ENCODE measurements around the gene RGS3. TPM values are rescaled to one million over a fixed set of nuclear protein-coding genes. Genes with fewer than 3 reads are reported as not detected.

Gene RGS3
- polyA plus RNA-seq, 2 of the 4 experiments (the other 2 are of a cell fraction): 19.6 to 22.9 TPM

DNA sequence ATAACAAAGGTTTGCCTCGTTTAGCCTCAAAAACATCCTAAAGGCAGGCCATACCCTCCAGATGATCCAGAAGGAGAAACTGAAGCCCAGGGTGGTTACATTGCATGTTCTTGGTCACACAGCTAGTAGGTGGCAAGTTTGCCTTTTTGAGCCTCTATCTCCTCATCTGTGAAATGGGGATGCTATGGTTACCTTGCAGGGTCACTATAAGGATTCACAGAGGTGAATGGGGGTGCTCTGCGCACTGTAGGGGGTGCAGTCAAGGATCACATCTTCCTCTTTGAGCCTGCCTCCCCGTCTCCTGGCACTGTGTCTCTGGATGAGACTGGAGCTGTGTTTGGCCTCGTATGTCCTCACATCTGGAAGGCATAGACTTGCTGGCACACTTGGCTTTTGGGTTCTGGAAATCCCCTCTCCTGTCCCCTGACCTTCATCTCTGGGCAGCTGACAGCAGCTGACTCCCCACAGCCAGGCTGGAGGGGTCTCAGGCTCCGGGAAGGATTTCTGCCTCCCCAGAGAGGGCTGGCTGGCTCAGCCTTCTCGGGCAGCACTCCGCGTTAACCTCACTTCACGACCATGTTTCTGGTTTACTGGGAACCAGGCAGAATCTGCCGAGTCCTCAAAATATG is 167.7 kb downstream of the RGS3 start:
- Histone ChIP-seq H3K4me2 (no peak overlapping the region), H3K9me3 (no peaks in the 10 kb centered on the region), H3K4me1 (no peaks in the 10 kb centered on the region), H3K4me3 (no peak overlapping the region), H3K27ac (no peak overlapping the region)
- WGBS (ENCODE audit: missing lambda C conversion rate): 66% methylated on average over 10 of the region's 10 CpGs
- no peak for DNase-seq (ENCODE audit: low read depth in 1 of 2, low spot score in 1 of 2)
- ChIA-PET CTCF (interaction anchor here (1.3 to 7.1 kb wide), 3 partner anchors 24 to 41 kb away, joined by 3 to 87 read pairs (median 5); no protein-coding TSS in a partner anchor), POLR2A (no interaction called here)
- no peak for ATAC-seq
- no peak for FAIRE-seq
- TF ChIP-seq NR3C1 (IDR thresholded peaks at IDR 0.05): no peak
- TF ChIP-seq NPAS2 (CRISPR knock-in tag; IDR thresholded peaks at IDR 0.05; ENCODE audit: borderline replicate concordance): no peak
- no peak for TF ChIP-seq MAZ (IDR thresholded peaks at IDR 0.05; ENCODE audit: borderline replicate concordance, low read depth, low read length)
- no peak for TF ChIP-seq PHF8 (IDR thresholded peaks at IDR 0.05; ENCODE audit: borderline replicate concordance, low read depth)
- TF ChIP-seq HOXA7 (CRISPR knock-in tag; IDR thresholded peaks at IDR 0.05): no peak
- TF ChIP-seq MAFK (IDR thresholded peaks at IDR 0.05; ENCODE audit: partially characterized antibody): no peak
- no peak for TF ChIP-seq TP53 (CRISPR knock-in tag; IDR thresholded peaks at IDR 0.05)
- TF ChIP-seq ELK1 (IDR thresholded peaks at IDR 0.05; ENCODE audit: low read depth, low read length): no peak
- no peak for TF ChIP-seq ZC3H11A (IDR thresholded peaks at IDR 0.05)
- no peak for TF ChIP-seq EHF (CRISPR knock-in tag; IDR thresholded peaks at IDR 0.05)
- TF ChIP-seq HDAC2 (IDR thresholded peaks at IDR 0.05): no peak
- TF ChIP-seq POLR2AphosphoS2 (conservative IDR thresholded peaks at IDR 0.05; ENCODE audit: low read length): no peak
- TF ChIP-seq SREBF2 (IDR thresholded peaks at IDR 0.05): no peak
- TF ChIP-seq, protein P1, sequence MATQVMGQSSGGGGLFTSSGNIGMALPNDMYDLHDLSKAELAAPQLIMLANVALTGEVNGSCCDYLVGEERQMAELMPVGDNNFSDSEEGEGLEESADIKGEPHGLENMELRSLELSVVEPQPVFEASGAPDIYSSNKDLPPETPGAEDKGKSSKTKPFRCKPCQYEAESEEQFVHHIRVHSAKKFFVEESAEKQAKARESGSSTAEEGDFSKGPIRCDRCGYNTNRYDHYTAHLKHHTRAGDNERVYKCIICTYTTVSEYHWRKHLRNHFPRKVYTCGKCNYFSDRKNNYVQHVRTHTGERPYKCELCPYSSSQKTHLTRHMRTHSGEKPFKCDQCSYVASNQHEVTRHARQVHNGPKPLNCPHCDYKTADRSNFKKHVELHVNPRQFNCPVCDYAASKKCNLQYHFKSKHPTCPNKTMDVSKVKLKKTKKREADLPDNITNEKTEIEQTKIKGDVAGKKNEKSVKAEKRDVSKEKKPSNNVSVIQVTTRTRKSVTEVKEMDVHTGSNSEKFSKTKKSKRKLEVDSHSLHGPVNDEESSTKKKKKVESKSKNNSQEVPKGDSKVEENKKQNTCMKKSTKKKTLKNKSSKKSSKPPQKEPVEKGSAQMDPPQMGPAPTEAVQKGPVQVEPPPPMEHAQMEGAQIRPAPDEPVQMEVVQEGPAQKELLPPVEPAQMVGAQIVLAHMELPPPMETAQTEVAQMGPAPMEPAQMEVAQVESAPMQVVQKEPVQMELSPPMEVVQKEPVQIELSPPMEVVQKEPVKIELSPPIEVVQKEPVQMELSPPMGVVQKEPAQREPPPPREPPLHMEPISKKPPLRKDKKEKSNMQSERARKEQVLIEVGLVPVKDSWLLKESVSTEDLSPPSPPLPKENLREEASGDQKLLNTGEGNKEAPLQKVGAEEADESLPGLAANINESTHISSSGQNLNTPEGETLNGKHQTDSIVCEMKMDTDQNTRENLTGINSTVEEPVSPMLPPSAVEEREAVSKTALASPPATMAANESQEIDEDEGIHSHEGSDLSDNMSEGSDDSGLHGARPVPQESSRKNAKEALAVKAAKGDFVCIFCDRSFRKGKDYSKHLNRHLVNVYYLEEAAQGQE (IDR thresholded peaks at IDR 0.05): no peak
- TF ChIP-seq, protein P2, sequence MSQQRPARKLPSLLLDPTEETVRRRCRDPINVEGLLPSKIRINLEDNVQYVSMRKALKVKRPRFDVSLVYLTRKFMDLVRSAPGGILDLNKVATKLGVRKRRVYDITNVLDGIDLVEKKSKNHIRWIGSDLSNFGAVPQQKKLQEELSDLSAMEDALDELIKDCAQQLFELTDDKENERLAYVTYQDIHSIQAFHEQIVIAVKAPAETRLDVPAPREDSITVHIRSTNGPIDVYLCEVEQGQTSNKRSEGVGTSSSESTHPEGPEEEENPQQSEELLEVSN (IDR thresholded peaks at IDR 0.05; ENCODE audit: borderline replicate concordance, low read depth): no peak
- no peak for TF ChIP-seq USF2 (IDR thresholded peaks at IDR 0.05)

GRCh38 chr9:113631871-113632665 is 168.5 kb downstream of the RGS3 start:
- POLR2A ChIA-PET: no interaction called here
- TF ChIP-seq JUN (IDR thresholded peaks at IDR 0.05) (no peak), NR3C1 (IDR thresholded peaks at IDR 0.05) (no peak), EHF (CRISPR knock-in tag; IDR thresholded peaks at IDR 0.05) (no peak), TP53 (CRISPR knock-in tag; IDR thresholded peaks at IDR 0.05) (no peak), RFX5 (IDR thresholded peaks at IDR 0.05) (no peak), EP300 (IDR thresholded peaks at IDR 0.05) (no peak), POLR2A (IDR thresholded peaks at IDR 0.05; ENCODE audit: low read length) (no peak), MAZ (IDR thresholded peaks at IDR 0.05; ENCODE audit: borderline replicate concordance, low read depth, low read length) (no peak), FOSB (CRISPR knock-in tag; IDR thresholded peaks at IDR 0.05) (no peak), HOXB5 (CRISPR knock-in tag; IDR thresholded peaks at IDR 0.05) (no peak), ZC3H11A (IDR thresholded peaks at IDR 0.05) (no peak)
- TF ChIP-seq, protein P2 (IDR thresholded peaks at IDR 0.05; ENCODE audit: borderline replicate concordance, low read depth): no peak
- ATAC-seq: no peak
- Histone ChIP-seq H3K4me3 (no peak overlapping the region), H3K27ac (no peak overlapping the region), H3K4me2 (no peak overlapping the region), H3K9me3 (no peaks in the 10 kb centered on the region), H3K4me1 (no peaks in the 10 kb centered on the region)
- no peak for FAIRE-seq
- 68% methylated on average over 8 of the region's 8 CpGs for WGBS (ENCODE audit: missing lambda C conversion rate)
- DNase-seq (ENCODE audit: low read depth in 1 of 2, low spot score in 1 of 2): no peak
- CTCF ChIA-PET: interaction anchor here (1.3 to 7.1 kb wide), 2 partner anchors 24 to 42 kb away, joined by 3 to 87 read pairs; no protein-coding TSS in a partner anchor

All from A549 (cell line).